K562 (cell line): ENCODE measurements around the gene HSPE1. TPM values are rescaled to one million over a fixed set of nuclear protein-coding genes. Genes with fewer than 3 reads are reported as not detected.

Experiments
- KLF6 ChIP-seq: fragments of 250-450 bp; sonication (Bioruptor Pico); IDR thresholded peaks from 2 replicates; pipeline ENCODE4 v1.4.0; 2020; ENCODE audit warnings: mild to moderate bottlenecking, moderate library complexity, borderline replicate concordance
- SMARCA4 ChIP-seq: fragments of 450-650 bp; IDR thresholded peaks from 2 replicates; pipeline ENCODE4 v1.6.1; 2016
- TBP ChIP-seq: optimal IDR thresholded peaks from 2 replicates; pipeline ENCODE3; 2011; ENCODE audit warnings: low read depth, low read length, improper control_type of control experiment
- ZSCAN29 ChIP-seq: fragments of 450-650 bp; IDR thresholded peaks from 2 replicates; pipeline ENCODE4 v1.6.1; 2017
- polyA plus RNA-seq, 8 experiments: library from polyadenylated mRNA; depleted of rRNA in 4 of 8; stranded (reverse) in 5 of 8; unstranded in 3 of 8; fragments of >200 nt; fragmentation: Nextera tagmentation in 2 of 8; fragmentation: Illumina TruSeq in 1 of 8; extraction: Ambion mirVana in 2 of 8; extraction: Trizol in 1 of 8; gene quantifications; 2 replicates each; pipeline versions ENCODE4 v1.2.1 to v1.2.3, GENCODE V29; 2011 to 2014; ENCODE audit warnings: inconsistent platforms in 1 of 8, missing spikeins in 1 of 8
- total RNA-seq, 7 experiments: library from RNA; depleted of rRNA in 6 of 7; stranded (reverse); fragments of >200 nt in 6 of 7; fragmentation: Illumina TruSeq in 2 of 7; extraction: Trizol in 2 of 7; gene quantifications; 2 replicates each; pipeline versions ENCODE4 v1.2.1 to v1.2.3, GENCODE V29; 2011 to 2021; ENCODE audit warnings: low replicate concordance in 1 of 7
- TF ChIP-seq, protein P1 (sequence below): sonication (generic); formaldehyde crosslinking; IDR thresholded peaks from 2 replicates; pipeline ENCODE4 v1.8.1; 2022; ENCODE audit warnings: missing genetic modification reagents
- TF ChIP-seq, protein P2 (sequence below): sonication (generic); formaldehyde crosslinking; IDR thresholded peaks from 2 replicates; pipeline ENCODE4 v1.8.1; 2023; ENCODE audit warnings: mild to moderate bottlenecking, missing genetic modification reagents
- TF ChIP-seq, protein P3 (sequence below), 2 experiments: fragments of 450-650 bp in 1 of 2; sonication (generic) in 1 of 2; formaldehyde crosslinking in 1 of 2; IDR thresholded peaks; 2 replicates each; pipeline versions ENCODE4 v1.7.1 to v1.9.0; 2016 to 2022; ENCODE audit warnings: inconsistent platforms in 1 of 2, mild to moderate bottlenecking in 1 of 2, missing genetic modification reagents in 1 of 2
- TF ChIP-seq, protein P4 (sequence below): fragments of 200-800 bp; sonication (Bioruptor generic); IDR thresholded peaks from 2 replicates; pipeline ENCODE4 v1.6.1; 2017; ENCODE audit warnings: missing genetic modification characterization, missing compliant biosample characterization
- TF ChIP-seq, protein P5 (sequence below): fragments of 250-450 bp; sonication (Bioruptor Pico); IDR thresholded peaks from 2 replicates; pipeline ENCODE4 v1.4.0; 2020; ENCODE audit warnings: mild to moderate bottlenecking, moderate library complexity

Gene HSPE1
- total and polyA plus RNA-seq, 9 of the 15 experiments (the other 6 are each of a cell fraction or from before 2014, with no cell fraction given): 223 to 1,007 (median 612) TPM

DNA sequence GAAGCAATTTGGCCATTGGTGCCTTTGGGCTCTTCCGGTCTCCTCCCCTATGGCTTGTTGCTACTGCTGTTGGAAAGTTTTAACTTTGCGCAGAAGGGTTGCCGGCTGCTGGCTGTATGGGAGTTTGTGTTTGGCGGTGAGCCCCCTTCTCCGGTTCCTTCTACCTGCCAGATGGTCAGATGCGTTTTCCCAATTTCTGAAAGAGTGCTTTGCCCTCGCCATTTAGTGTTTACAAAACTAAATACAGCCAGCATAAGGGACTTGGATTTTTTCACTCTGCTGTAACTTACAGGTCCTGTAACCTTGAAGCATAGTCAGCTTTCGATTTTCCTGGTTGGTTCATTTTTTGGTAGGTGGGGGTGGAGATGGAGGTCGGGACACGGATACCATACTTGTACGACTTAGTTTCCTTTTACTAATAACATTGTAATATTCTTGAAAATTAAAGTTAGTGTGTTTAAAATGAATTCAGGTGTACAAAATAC, 46.2 kb upstream of the HSPE1 start (continued):
- TF ChIP-seq, protein P1, sequence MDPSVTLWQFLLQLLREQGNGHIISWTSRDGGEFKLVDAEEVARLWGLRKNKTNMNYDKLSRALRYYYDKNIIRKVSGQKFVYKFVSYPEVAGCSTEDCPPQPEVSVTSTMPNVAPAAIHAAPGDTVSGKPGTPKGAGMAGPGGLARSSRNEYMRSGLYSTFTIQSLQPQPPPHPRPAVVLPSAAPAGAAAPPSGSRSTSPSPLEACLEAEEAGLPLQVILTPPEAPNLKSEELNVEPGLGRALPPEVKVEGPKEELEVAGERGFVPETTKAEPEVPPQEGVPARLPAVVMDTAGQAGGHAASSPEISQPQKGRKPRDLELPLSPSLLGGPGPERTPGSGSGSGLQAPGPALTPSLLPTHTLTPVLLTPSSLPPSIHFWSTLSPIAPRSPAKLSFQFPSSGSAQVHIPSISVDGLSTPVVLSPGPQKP: no peak
- no peak for TF ChIP-seq KLF6 (CRISPR knock-in tag)
- TF ChIP-seq, protein P2, sequence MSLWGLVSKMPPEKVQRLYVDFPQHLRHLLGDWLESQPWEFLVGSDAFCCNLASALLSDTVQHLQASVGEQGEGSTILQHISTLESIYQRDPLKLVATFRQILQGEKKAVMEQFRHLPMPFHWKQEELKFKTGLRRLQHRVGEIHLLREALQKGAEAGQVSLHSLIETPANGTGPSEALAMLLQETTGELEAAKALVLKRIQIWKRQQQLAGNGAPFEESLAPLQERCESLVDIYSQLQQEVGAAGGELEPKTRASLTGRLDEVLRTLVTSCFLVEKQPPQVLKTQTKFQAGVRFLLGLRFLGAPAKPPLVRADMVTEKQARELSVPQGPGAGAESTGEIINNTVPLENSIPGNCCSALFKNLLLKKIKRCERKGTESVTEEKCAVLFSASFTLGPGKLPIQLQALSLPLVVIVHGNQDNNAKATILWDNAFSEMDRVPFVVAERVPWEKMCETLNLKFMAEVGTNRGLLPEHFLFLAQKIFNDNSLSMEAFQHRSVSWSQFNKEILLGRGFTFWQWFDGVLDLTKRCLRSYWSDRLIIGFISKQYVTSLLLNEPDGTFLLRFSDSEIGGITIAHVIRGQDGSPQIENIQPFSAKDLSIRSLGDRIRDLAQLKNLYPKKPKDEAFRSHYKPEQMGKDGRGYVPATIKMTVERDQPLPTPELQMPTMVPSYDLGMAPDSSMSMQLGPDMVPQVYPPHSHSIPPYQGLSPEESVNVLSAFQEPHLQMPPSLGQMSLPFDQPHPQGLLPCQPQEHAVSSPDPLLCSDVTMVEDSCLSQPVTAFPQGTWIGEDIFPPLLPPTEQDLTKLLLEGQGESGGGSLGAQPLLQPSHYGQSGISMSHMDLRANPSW: no peak
- TF ChIP-seq, protein P3, sequence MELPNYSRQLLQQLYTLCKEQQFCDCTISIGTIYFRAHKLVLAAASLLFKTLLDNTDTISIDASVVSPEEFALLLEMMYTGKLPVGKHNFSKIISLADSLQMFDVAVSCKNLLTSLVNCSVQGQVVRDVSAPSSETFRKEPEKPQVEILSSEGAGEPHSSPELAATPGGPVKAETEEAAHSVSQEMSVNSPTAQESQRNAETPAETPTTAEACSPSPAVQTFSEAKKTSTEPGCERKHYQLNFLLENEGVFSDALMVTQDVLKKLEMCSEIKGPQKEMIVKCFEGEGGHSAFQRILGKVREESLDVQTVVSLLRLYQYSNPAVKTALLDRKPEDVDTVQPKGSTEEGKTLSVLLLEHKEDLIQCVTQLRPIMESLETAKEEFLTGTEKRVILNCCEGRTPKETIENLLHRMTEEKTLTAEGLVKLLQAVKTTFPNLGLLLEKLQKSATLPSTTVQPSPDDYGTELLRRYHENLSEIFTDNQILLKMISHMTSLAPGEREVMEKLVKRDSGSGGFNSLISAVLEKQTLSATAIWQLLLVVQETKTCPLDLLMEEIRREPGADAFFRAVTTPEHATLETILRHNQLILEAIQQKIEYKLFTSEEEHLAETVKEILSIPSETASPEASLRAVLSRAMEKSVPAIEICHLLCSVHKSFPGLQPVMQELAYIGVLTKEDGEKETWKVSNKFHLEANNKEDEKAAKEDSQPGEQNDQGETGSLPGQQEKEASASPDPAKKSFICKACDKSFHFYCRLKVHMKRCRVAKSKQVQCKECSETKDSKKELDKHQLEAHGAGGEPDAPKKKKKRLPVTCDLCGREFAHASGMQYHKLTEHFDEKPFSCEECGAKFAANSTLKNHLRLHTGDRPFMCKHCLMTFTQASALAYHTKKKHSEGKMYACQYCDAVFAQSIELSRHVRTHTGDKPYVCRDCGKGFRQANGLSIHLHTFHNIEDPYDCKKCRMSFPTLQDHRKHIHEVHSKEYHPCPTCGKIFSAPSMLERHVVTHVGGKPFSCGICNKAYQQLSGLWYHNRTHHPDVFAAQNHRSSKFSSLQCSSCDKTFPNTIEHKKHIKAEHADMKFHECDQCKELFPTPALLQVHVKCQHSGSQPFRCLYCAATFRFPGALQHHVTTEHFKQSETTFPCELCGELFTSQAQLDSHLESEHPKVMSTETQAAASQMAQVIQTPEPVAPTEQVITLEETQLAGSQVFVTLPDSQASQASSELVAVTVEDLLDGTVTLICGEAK (IDR thresholded peaks at IDR 0.05): peak; percentile 49; the same call in 1 of the 2 replicates
- TF ChIP-seq, protein P3 (CRISPR knock-in tag; IDR thresholded peaks at IDR 0.05): no peak
- TF ChIP-seq, protein P4, sequence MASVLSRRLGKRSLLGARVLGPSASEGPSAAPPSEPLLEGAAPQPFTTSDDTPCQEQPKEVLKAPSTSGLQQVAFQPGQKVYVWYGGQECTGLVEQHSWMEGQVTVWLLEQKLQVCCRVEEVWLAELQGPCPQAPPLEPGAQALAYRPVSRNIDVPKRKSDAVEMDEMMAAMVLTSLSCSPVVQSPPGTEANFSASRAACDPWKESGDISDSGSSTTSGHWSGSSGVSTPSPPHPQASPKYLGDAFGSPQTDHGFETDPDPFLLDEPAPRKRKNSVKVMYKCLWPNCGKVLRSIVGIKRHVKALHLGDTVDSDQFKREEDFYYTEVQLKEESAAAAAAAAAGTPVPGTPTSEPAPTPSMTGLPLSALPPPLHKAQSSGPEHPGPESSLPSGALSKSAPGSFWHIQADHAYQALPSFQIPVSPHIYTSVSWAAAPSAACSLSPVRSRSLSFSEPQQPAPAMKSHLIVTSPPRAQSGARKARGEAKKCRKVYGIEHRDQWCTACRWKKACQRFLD: peak; percentile 26
- TF ChIP-seq ZSCAN29: no peak
- peak; percentile 24 for TF ChIP-seq TBP
- TF ChIP-seq, protein P5, sequence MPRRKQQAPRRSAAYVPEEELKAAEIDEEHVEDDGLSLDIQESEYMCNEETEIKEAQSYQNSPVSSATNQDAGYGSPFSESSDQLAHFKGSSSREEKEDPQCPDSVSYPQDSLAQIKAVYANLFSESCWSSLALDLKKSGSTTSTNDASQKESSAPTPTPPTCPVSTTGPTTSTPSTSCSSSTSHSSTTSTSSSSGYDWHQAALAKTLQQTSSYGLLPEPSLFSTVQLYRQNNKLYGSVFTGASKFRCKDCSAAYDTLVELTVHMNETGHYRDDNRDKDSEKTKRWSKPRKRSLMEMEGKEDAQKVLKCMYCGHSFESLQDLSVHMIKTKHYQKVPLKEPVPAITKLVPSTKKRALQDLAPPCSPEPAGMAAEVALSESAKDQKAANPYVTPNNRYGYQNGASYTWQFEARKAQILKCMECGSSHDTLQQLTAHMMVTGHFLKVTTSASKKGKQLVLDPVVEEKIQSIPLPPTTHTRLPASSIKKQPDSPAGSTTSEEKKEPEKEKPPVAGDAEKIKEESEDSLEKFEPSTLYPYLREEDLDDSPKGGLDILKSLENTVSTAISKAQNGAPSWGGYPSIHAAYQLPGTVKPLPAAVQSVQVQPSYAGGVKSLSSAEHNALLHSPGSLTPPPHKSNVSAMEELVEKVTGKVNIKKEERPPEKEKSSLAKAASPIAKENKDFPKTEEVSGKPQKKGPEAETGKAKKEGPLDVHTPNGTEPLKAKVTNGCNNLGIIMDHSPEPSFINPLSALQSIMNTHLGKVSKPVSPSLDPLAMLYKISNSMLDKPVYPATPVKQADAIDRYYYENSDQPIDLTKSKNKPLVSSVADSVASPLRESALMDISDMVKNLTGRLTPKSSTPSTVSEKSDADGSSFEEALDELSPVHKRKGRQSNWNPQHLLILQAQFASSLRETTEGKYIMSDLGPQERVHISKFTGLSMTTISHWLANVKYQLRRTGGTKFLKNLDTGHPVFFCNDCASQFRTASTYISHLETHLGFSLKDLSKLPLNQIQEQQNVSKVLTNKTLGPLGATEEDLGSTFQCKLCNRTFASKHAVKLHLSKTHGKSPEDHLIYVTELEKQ: no peak
- no peak for TF ChIP-seq SMARCA4
